NB4 (cell line): ENCODE data around the gene C1QTNF12.

Experiments used
- CTCF ChIP-seq: IDR thresholded peaks from one replicate; pipeline ENCODE4 v1.5.1; 2012; ENCODE audit warnings: low read depth, low read length
- POLR2A ChIP-seq: IDR thresholded peaks from 2 replicates; pipeline ENCODE4 v1.6.1; 2011; ENCODE audit warnings: mild to moderate bottlenecking; ENCODE audit not compliant: insufficient read length; ENCODE audit errors: extremely low read depth

GRCh38 chr1:1230656-1231399 is 15.7 kb downstream of the C1QTNF12 start:
- no peak for TF ChIP-seq POLR2A
- TF ChIP-seq CTCF = no peak
